Mesenteric fat pad (tissue), 1 donor: ENCODE data around the gene HIKESHI. TPM values are rescaled to one million over a fixed set of nuclear protein-coding genes. Genes with fewer than 3 reads are reported as not detected.
"Not testable (repeated sequence)": the region's sequence is repeated elsewhere in the genome, so short reads cannot be mapped to it uniquely, and the experiment has no call there.

Source experiments
- DNase-seq: peaks from one replicate; pipeline ENCODE4 v3.0.0-alpha.2; 2020; ENCODE audit warnings: low spot score
- long read RNA-seq: library from polyadenylated mRNA; unstranded; transcript quantifications from one replicate; pipeline ENCODE4 v2.0.0, GENCODE V29; 2020
- total RNA-seq: library from RNA; stranded (reverse); fragmentation: NEBNext Ultra II Directional; extraction: Animal tissue kit (Norgen Biotek cat#: 25700); gene quantifications from one replicate; pipeline ENCODE4 v1.2.1, GENCODE V29; 2021
- donor health status: DM: yes; HTN: yes; CAD: no.

HIKESHI gene, protein sequence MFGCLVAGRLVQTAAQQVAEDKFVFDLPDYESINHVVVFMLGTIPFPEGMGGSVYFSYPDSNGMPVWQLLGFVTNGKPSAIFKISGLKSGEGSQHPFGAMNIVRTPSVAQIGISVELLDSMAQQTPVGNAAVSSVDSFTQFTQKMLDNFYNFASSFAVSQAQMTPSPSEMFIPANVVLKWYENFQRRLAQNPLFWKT
- 29.2 TPM for total RNA-seq
- long read RNA-seq, transcript HIKESHI-201 (5 exons, 1,113 nt): major isoform, 28 of 34 reads
- long read RNA-seq, partial matches to known transcripts: 2 of 34 reads
- long read RNA-seq, other reads (novel, unspliced or antisense): 4 of 34 reads

DNA sequence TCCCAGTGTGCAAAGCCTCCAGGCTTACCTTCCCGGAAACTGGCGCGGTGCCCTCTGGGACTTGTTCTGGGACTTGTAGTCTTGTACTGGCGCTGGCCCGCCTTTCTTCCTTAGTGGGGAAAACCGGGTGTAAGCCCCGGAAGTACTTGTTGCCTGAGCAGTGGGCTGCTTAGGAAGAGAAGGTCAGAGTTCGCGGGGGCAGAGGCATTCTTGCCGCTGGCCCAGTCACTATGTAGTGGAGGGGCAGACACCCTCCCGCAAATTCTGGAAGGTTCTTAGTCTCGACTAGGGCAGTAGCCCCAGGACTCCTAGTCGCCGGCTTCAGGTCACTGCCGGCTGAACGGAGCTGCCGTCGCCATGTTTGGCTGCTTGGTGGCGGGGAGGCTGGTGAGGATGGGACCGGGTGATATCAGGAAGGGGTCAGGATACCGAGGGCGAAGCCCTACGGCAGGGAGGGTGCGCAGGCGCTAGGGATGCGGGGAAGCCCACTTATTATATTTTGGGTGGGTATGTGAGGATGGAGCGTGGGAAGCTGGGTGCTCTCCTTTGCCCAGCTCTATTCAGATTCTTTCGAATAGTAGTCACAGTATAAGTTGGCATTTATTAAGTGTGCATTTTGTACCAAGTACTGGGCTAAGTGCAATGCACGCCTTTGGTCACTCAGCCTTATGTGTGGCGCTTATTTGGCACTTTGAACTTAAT, at the start of gene HIKESHI:
Gene HIKESHI (plus strand): TSS at position 149 of the 702 bp plus-strand sequence. CDS start 209 bp downstream, at position 358.
- peak; percentile 100 for DNase-seq

GRCh38 chr11:86255896-86256295, 46.1 kb upstream of the HIKESHI start:
- no peak for DNase-seq

GRCh38 chr11:86256608-86257007, 45.4 kb upstream of the HIKESHI start:
- DNase-seq: no peak

DNA sequence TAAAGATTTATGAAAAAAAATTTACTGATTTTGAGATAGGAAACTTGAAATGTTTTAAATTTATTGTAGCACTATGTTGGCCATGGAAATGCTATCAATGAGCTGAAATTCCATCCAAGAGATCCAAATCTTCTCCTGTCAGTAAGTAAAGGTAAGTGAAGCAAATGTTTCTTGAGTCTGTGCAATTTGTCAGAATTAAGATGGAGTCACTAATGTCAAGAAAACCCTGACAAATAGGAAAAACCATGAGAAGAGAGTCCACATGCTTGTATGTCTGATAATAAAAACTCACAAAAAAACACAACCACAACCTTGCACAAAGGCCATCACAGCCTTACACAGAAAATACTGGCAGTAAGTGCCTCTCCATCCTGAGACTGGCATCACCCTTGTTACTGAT, 44.6 kb upstream of the HIKESHI start:
- no peak for DNase-seq

DNA sequence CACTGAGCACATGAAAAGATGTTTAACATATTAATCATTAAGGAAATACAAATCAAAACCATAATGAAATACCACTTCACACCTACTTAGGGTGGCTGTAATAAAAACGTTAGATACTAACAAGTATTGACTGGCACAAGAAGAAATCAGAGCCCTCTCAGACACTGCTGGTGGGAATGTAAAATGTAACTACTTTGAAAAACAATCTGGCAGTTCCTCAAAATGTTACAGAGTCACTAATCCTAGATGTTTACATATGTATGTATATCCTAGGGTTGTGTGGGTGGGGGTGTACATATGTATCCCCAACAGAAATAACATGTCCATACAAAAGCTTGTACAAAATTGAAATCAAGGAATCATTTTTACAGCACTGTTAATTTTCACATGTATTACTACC, 42.3 kb upstream of the HIKESHI start:
- DNase-seq: no peak

GRCh38 chr11:86261328-86261727, 40.7 kb upstream of the HIKESHI start:
- no peak for DNase-seq

- DNase-seq: no peak
These were observed 39.7 kb upstream of the HIKESHI start for GRCh38 chr11:86262387-86262786.

DNA sequence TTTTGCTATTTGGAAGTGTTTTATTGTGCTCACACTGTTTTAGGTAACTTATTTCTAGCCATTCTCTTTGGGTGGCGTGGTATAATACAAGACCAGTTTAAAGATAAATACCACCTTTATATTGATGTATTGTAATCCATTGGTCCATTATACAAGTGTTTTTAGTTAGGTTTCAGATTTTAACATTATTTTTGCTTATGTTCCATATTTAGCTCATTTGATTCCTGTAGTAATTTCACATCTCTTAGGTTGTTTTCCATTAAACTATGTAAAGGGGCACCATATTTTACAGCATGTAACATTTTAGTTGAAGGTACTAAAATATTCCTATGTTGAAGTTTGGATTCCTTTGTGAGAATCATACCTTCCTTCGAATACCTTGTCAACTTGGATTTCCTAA, 37.4 kb upstream of the HIKESHI start:
- no peak for DNase-seq

GRCh38 chr11:86265194-86265593, 36.8 kb upstream of the HIKESHI start:
- no peak for DNase-seq

- DNase-seq: no peak
These were observed 32.4 kb upstream of the HIKESHI start for GRCh38 chr11:86269645-86270044.

DNA sequence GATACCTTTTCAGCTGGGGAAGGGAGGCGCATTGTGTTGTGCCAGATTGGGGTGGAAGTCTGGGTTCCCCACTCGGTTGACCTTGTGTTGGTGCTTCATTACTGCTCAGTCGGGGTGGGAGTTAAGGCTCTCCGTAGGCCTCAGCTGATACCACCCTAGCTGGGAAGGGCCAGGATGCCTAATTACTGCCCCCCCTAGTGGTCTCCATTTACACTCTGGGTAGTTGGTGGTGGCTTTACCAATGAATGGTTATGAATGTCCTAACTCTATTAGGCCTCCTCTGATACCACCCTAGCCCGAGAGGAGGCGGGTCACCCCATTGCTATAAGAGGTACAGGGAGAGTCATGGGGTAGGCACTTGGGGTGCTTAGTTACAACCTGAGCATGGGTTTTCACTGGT, 27.5 kb upstream of the HIKESHI start:
- no peak for DNase-seq

GRCh38 chr11:86274999-86275398, 27.0 kb upstream of the HIKESHI start:
- no peak for DNase-seq

- DNase-seq: no peak
These were observed 26.3 kb upstream of the HIKESHI start for GRCh38 chr11:86275493-86276370.

DNA sequence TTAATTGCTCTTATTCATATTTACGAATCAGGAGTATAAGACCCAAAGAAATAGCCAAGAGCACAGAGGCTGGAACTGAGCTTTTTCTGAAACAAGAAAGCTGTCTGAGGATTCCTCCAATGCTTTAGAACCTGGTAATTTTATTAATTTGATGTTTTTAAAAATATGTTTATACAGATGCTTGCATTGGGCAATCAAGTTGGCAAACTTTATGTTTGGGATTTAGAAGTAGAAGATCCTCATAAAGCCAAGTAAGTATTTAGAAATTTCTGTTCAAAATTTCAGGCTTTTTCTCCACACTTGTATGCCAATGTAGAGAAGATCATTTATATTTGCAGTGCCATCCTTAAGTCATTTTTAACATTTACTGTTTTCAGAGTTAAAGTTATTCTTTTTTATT, 24.3 kb upstream of the HIKESHI start:
- no peak for DNase-seq

DNA sequence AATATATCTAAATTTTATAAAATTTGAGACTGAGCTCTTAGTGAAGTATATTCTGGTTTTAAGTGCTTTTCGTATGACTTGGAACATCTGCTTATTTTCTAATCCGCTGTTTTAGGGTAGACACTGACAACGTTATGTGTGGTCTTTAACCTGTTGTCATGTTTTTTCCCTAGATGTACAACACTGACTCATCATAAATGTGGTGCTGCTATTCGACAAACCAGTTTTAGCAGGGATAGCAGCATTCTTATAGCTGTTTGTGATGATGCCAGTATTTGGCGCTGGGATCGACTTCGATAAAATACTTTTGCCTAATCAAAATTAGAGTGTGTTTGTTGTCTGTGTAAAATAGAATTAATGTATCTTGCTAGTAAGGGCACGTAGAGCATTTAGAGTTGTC, 23.8 kb upstream of the HIKESHI start:
- DNase-seq: no peak

GRCh38 chr11:86279747-86280146, 22.3 kb upstream of the HIKESHI start:
- DNase-seq: no peak

GRCh38 chr11:86287468-86287796, 14.6 kb upstream of the HIKESHI start:
- no peak for DNase-seq

GRCh38 chr11:86288776-86289507, 13.1 kb upstream of the HIKESHI start:
- DNase-seq: no peak

GRCh38 chr11:86289508-86290280, 12.3 kb upstream of the HIKESHI start:
- DNase-seq: not testable (repeated sequence)

DNA sequence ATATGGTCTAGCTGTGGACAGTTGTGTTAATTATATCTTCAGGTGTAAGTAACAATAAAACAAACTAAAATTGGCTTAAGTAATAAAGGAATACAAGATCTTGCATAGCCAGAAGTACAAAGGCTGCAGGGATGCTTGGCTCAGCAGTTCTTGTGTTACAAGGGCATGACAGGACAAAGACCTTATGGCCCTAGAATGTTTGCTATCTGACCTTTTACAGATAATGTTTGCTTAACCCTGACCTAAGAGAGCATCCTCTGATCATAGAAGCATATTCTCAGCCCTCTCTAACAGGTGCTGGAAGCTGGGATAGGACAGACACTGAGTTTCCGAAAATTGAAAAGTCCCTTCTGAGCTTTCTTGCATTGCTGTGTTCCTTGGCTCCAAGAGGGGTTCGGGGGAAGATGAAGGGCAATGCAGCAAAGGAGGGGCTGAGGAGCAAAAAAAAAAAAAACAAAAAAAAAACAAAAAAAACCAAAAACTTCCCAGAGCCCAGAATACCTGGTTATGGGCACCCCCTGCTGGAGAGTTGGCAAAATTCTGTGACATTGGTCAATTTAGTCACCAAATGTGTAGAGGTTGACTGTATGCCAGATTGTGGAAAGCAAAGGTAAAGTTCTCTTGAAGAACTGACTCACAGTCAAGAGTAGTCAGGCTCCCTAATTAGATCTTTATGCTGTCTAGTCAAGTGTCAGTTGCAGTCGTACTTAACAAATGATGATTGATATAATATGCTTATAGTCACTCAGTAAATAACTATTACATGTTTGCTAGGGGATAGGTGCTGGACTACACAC, 10.4 kb upstream of the HIKESHI start:
- no peak for DNase-seq
